H1 (cell line): ENCODE measurements around the gene NCOA1.

Experiments
- CBX5 ChIP-seq: fragments of 300-800, 300-1000 bp; sonication (generic); IDR thresholded peaks from 2 replicates; pipeline ENCODE4 v1.7.1; 2016; ENCODE audit warnings: antibody characterized with exemption, low read length, low read depth
- CTCF ChIP-seq, 3 experiments: IDR thresholded peaks; 1 replicate in 2 of 3; 2 replicates in 1 of 3; pipeline versions ENCODE4 v1.5.1 to v1.6.1; 2011; ENCODE audit warnings: low read length in 3 of 3, mild to moderate bottlenecking in 3 of 3, inconsistent platforms in 2 of 3, low read depth in 1 of 3, moderate library complexity in 1 of 3; ENCODE audit not compliant: insufficient read depth in 1 of 3; ENCODE audit errors: control extremely low read depth in 1 of 3
- EZH2 ChIP-seq: fragments of 200-600 bp; sonication (generic); IDR thresholded peaks from 2 replicates; pipeline ENCODE4 v1.7.1; 2012; ENCODE audit warnings: low read depth, mild to moderate bottlenecking, moderate library complexity, low read length, inconsistent platforms; ENCODE audit not compliant: severe bottlenecking
- KDM1A ChIP-seq: fragments of 200-600, 300-600 bp; sonication (generic); IDR thresholded peaks from 2 replicates; pipeline ENCODE4 v1.7.1; 2016; ENCODE audit warnings: mild to moderate bottlenecking, low read length, borderline replicate concordance
- POLR2AphosphoS5 ChIP-seq: IDR thresholded peaks from 2 replicates; pipeline ENCODE4 v1.6.1; 2011; ENCODE audit warnings: low read depth, low read length
- SP1 ChIP-seq: IDR thresholded peaks from 2 replicates; pipeline ENCODE4 v1.6.1; 2011; ENCODE audit warnings: low read depth, low read length
- SUZ12 ChIP-seq: fragments of 200-600 bp; sonication (generic); IDR thresholded peaks from 2 replicates; pipeline ENCODE4 v1.6.1; 2012; ENCODE audit warnings: mild to moderate bottlenecking, inconsistent platforms, low read length, moderate library complexity, mixed read lengths
- TF ChIP-seq, protein P1 (sequence below): IDR thresholded peaks from 2 replicates; pipeline ENCODE4 v1.6.1; 2011; ENCODE audit warnings: low read length, improper control_type of control experiment

GRCh38 chr2:24644032-24644431 is 153.0 kb downstream of the NCOA1 start:
- TF ChIP-seq CTCF (IDR thresholded peaks at IDR 0.05; ENCODE audit: control extremely low read depth in 1 of 3, insufficient read depth in 1 of 3, low read depth in 1 of 3, low read length in 3 of 3): no peak
- TF ChIP-seq, protein P1, sequence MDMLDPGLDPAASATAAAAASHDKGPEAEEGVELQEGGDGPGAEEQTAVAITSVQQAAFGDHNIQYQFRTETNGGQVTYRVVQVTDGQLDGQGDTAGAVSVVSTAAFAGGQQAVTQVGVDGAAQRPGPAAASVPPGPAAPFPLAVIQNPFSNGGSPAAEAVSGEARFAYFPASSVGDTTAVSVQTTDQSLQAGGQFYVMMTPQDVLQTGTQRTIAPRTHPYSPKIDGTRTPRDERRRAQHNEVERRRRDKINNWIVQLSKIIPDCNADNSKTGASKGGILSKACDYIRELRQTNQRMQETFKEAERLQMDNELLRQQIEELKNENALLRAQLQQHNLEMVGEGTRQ: no peak
- no peak for TF ChIP-seq EZH2
- TF ChIP-seq CBX5: no peak
- no peak for TF ChIP-seq KDM1A
- TF ChIP-seq SUZ12: no peak
- no peak for TF ChIP-seq SP1
- no peak for TF ChIP-seq POLR2AphosphoS5
